GM23338 (cell line): Measurements from ENCODE around the gene PDGFC. TPM values are rescaled to one million over a fixed set of nuclear protein-coding genes. Genes with fewer than 3 reads are reported as not detected.

Source experiments
- ATAC-seq: fragments of 200-7000 bp; cut with Tn5 transposase; 3 replicates; pipeline ENCODE4 v1.9.1; 2020
- DNase-seq: peaks from one replicate; pipeline ENCODE4 v3.0.0-alpha.2; 2015; ENCODE audit warnings: low spot score
- H2AFZ ChIP-seq: fragments of 200-600 bp; sonication (generic); 2 replicates; pipeline ENCODE4 v1.8.0; 2016; ENCODE audit warnings: antibody characterized with exemption, mild to moderate bottlenecking, moderate library complexity
- H3F3A ChIP-seq: fragments of 200-600 bp; sonication (generic); replicated peaks from 2 replicates; pipeline ENCODE4 v1.8.0; 2017; ENCODE audit warnings: antibody characterized with exemption, mixed run types, low read depth
- H3K27ac ChIP-seq: fragments of 200-600 bp; sonication (generic); 2 replicates; pipeline ENCODE4 v1.6.1; 2016; ENCODE audit warnings: low read depth
- H3K27me3 ChIP-seq: fragments of 200-600 bp; sonication (generic); 2 replicates; pipeline ENCODE4 v1.8.0; 2016; ENCODE audit warnings: mild to moderate bottlenecking, mixed run types, moderate library complexity; ENCODE audit not compliant: insufficient read depth
- H3K36me3 ChIP-seq: fragments of 200-600 bp; sonication (generic); 2 replicates; pipeline ENCODE4 v1.8.0; 2016; ENCODE audit warnings: mild to moderate bottlenecking; ENCODE audit not compliant: insufficient read depth
- H3K4me1 ChIP-seq: fragments of 200-600 bp; sonication (generic); 2 replicates; pipeline ENCODE4 v1.8.0; 2016; ENCODE audit warnings: mild to moderate bottlenecking, moderate library complexity; ENCODE audit not compliant: insufficient read depth
- H3K4me2 ChIP-seq: fragments of 200-600 bp; sonication (generic); 2 replicates; pipeline ENCODE4 v1.7.1; 2017; ENCODE audit warnings: mixed run types
- H3K4me3 ChIP-seq: fragments of 200-600 bp; sonication (generic); 2 replicates; pipeline ENCODE4 v1.6.1; 2016; ENCODE audit warnings: mixed run types
- H3K79me2 ChIP-seq: fragments of 200-600 bp; sonication (generic); replicated peaks from 2 replicates; pipeline ENCODE4 v1.8.0; 2017; ENCODE audit warnings: mild to moderate bottlenecking; ENCODE audit not compliant: insufficient read depth
- H3K9me2 ChIP-seq: fragments of 200-600 bp; sonication (generic); 2 replicates; pipeline ENCODE4 v1.8.0; 2017; ENCODE audit not compliant: insufficient read depth
- H4K20me1 ChIP-seq: fragments of 200-600 bp; sonication (generic); replicated peaks from 2 replicates; pipeline ENCODE4 v1.8.0; 2017; ENCODE audit warnings: mild to moderate bottlenecking; ENCODE audit not compliant: insufficient read depth
- H3K27ac Mint-ChIP-seq: 2 replicates; pipeline ENCODE4 v1.8.0; 2020; ENCODE audit warnings: inconsistent platforms, mild to moderate bottlenecking, moderate library complexity, mixed read lengths
- H3K27me3 Mint-ChIP-seq: 3 replicates; pipeline ENCODE4 v1.8.0; 2022; ENCODE audit warnings: low read depth, mild to moderate bottlenecking, moderate library complexity, mixed read lengths, inconsistent platforms; ENCODE audit not compliant: insufficient read depth, poor library complexity
- H3K36me3 Mint-ChIP-seq: 3 replicates; pipeline ENCODE4 v1.8.0; 2021; ENCODE audit warnings: low read depth, mild to moderate bottlenecking, inconsistent platforms, moderate library complexity, mixed read lengths
- H3K4me1 Mint-ChIP-seq: 3 replicates; pipeline ENCODE4 v1.8.0; 2020; ENCODE audit warnings: mild to moderate bottlenecking, inconsistent platforms, mixed read lengths
- H3K4me3 Mint-ChIP-seq: 3 replicates; pipeline ENCODE4 v1.8.0; 2021; ENCODE audit warnings: moderate library complexity, mild to moderate bottlenecking, inconsistent platforms, mixed read lengths
- H3K9me3 Mint-ChIP-seq: 3 replicates; pipeline ENCODE4 v1.8.0; 2020; ENCODE audit warnings: moderate library complexity, mild to moderate bottlenecking, inconsistent platforms, mixed read lengths
- CREB1 ChIP-seq: fragments of 250-450 bp; sonication (Bioruptor Pico); IDR thresholded peaks from 2 replicates; pipeline ENCODE4 v1.5.0; 2020; ENCODE audit warnings: low read depth, mild to moderate bottlenecking, moderate library complexity
- EZH2 ChIP-seq: fragments of 200-600 bp; sonication (generic); IDR thresholded peaks from one replicate; pipeline ENCODE4 v1.8.0; 2017; ENCODE audit warnings: antibody characterized with exemption, mild to moderate bottlenecking, low read depth; ENCODE audit not compliant: unreplicated experiment
- EZH2phosphoT487 ChIP-seq: fragments of 200-600 bp; sonication (generic); IDR thresholded peaks from one replicate; pipeline ENCODE4 v1.8.1; 2018; ENCODE audit warnings: antibody characterized with exemption; ENCODE audit not compliant: unreplicated experiment
- JUNB ChIP-seq: IDR thresholded peaks from one replicate; pipeline ENCODE4 v1.6.1; 2016; ENCODE audit warnings: antibody characterized with exemption; ENCODE audit not compliant: unreplicated experiment
- POLR2AphosphoS5 ChIP-seq: IDR thresholded peaks from 2 replicates; pipeline ENCODE4 v1.6.1; 2016; ENCODE audit warnings: antibody characterized with exemption, low read depth
- REST ChIP-seq: IDR thresholded peaks from one replicate; pipeline ENCODE4 v1.6.1; 2018; ENCODE audit warnings: antibody characterized with exemption; ENCODE audit not compliant: unreplicated experiment
- ZNF114 ChIP-seq: fragments of 250-450 bp; sonication (Bioruptor Pico); IDR thresholded peaks from 2 replicates; pipeline ENCODE4 v1.5.0; 2020; ENCODE audit warnings: mild to moderate bottlenecking, moderate library complexity
- ZNF331 ChIP-seq: fragments of 250-450 bp; sonication (Bioruptor Pico); IDR thresholded peaks from 2 replicates; pipeline ENCODE4 v1.5.0; 2020; ENCODE audit warnings: low read depth, mild to moderate bottlenecking, moderate library complexity
- polyA plus RNA-seq: library from polyadenylated mRNA; unstranded; fragments of >200 nt; fragmentation: Nextera tagmentation; extraction: Ambion mirVana; gene quantifications from 2 replicates; pipeline ENCODE4 v1.2.1, GENCODE V29; 2016
- total RNA-seq: library from RNA; depleted of rRNA; stranded (reverse); fragments of >200 nt; shearing (Covaris generic); gene quantifications from 2 replicates; pipeline ENCODE4 v1.2.3, GENCODE V29; 2014
- TF ChIP-seq, protein P1 (sequence below), 2 experiments: fragments of 200-600 bp in 1 of 2; sonication (generic) in 1 of 2; conservative IDR thresholded peaks; 2 replicates each; pipeline versions ENCODE4 v1.5.1 to v1.6.1; 2016 to 2017; ENCODE audit warnings: antibody characterized with exemption in 2 of 2, low read depth in 2 of 2, mild to moderate bottlenecking in 2 of 2, moderate library complexity in 1 of 2
- TF ChIP-seq, protein P2 (sequence below): fragments of 250-450 bp; sonication (Bioruptor Pico); IDR thresholded peaks from 2 replicates; pipeline ENCODE4 v1.5.0; 2020; ENCODE audit warnings: mild to moderate bottlenecking, moderate library complexity

Gene PDGFC
- total and polyA plus RNA-seq, 2 experiments from 2014 or later = 1.3 to 3.4 TPM

DNA sequence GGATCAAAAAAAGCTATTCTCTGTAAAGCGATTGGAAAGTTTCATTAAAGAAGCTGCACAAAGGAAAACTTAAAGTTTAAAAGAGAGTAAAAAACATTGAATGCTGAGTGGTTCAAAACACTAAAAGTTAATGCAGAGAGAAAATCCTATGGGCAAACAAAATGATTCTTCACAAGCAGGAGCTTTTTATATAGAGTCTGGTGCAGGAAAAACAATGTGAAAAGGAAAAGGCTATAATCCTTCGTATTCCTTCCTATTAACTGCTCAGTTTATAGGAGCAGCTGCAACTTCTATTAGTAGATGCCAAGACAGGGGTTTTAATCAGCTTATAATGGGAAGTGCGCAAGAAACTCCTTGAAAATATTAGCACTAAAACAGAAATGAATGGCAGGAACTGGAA, 100.7 kb downstream of the PDGFC start (continued):
- TF ChIP-seq REST (no peak), EZH2 (no peak), JUNB (no peak), POLR2AphosphoS5 (no peak)
- TF ChIP-seq, protein P1, sequence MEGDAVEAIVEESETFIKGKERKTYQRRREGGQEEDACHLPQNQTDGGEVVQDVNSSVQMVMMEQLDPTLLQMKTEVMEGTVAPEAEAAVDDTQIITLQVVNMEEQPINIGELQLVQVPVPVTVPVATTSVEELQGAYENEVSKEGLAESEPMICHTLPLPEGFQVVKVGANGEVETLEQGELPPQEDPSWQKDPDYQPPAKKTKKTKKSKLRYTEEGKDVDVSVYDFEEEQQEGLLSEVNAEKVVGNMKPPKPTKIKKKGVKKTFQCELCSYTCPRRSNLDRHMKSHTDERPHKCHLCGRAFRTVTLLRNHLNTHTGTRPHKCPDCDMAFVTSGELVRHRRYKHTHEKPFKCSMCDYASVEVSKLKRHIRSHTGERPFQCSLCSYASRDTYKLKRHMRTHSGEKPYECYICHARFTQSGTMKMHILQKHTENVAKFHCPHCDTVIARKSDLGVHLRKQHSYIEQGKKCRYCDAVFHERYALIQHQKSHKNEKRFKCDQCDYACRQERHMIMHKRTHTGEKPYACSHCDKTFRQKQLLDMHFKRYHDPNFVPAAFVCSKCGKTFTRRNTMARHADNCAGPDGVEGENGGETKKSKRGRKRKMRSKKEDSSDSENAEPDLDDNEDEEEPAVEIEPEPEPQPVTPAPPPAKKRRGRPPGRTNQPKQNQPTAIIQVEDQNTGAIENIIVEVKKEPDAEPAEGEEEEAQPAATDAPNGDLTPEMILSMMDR (conservative IDR thresholded peaks at IDR 0.05; ENCODE audit: low read depth in 2 of 2) = no peak

DNA sequence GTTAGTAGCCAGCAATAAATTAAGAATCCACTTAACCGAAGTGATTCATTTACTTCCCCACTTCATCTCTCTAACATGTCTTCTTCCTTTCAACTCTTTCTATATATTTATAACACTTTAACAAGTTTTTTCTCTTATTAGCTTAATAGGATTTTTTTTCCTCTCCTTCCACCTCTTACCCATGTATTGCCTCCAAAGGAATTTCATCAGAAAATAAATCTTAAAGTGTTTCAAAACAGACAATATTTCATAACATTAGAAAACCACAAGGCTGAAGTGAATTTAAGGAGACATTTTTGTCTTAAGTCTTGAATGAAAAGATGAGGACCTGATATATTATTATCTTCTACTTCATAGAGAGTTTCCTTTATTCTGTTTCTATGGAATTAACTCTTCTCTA, 101.5 kb downstream of the PDGFC start:
- H3K36me3 Mint-ChIP-seq = no peaks in the 10 kb centered on the region
- H3K4me2 ChIP-seq = no peak overlapping the region
- H3K4me3 ChIP-seq = no peak overlapping the region
- no peaks in the 10 kb centered on the region for H3F3A ChIP-seq
- H3K27ac ChIP-seq = no peak overlapping the region
- H3K27ac Mint-ChIP-seq = no peak overlapping the region
- no peaks in the 10 kb centered on the region for H3K4me1 ChIP-seq
- H4K20me1 ChIP-seq = no peaks in the 10 kb centered on the region
- H3K79me2 ChIP-seq = no peaks in the 10 kb centered on the region
- H3K27me3 ChIP-seq = no peaks in the 10 kb centered on the region
- DNase-seq = no peak
- ATAC-seq = no peak
- no peaks in the 10 kb centered on the region for H3K9me3 Mint-ChIP-seq
- H3K4me3 Mint-ChIP-seq = no peak overlapping the region
- H3K36me3 ChIP-seq = no peaks in the 10 kb centered on the region
- no peaks in the 10 kb centered on the region for H3K4me1 Mint-ChIP-seq
- no peaks in the 10 kb centered on the region for H3K9me2 ChIP-seq
- no peaks in the 10 kb centered on the region for H3K27me3 Mint-ChIP-seq
- no peak overlapping the region for H2AFZ ChIP-seq
- no peak for TF ChIP-seq ZNF114 (CRISPR knock-in tag)
- no peak for TF ChIP-seq JUNB
- TF ChIP-seq EZH2 = no peak
- TF ChIP-seq ZNF331 = no peak
- TF ChIP-seq, protein P1 (conservative IDR thresholded peaks at IDR 0.05; ENCODE audit: low read depth in 2 of 2) = no peak
- no peak for TF ChIP-seq POLR2AphosphoS5
- no peak for TF ChIP-seq EZH2phosphoT487
- no peak for TF ChIP-seq CREB1
- TF ChIP-seq, protein P2, sequence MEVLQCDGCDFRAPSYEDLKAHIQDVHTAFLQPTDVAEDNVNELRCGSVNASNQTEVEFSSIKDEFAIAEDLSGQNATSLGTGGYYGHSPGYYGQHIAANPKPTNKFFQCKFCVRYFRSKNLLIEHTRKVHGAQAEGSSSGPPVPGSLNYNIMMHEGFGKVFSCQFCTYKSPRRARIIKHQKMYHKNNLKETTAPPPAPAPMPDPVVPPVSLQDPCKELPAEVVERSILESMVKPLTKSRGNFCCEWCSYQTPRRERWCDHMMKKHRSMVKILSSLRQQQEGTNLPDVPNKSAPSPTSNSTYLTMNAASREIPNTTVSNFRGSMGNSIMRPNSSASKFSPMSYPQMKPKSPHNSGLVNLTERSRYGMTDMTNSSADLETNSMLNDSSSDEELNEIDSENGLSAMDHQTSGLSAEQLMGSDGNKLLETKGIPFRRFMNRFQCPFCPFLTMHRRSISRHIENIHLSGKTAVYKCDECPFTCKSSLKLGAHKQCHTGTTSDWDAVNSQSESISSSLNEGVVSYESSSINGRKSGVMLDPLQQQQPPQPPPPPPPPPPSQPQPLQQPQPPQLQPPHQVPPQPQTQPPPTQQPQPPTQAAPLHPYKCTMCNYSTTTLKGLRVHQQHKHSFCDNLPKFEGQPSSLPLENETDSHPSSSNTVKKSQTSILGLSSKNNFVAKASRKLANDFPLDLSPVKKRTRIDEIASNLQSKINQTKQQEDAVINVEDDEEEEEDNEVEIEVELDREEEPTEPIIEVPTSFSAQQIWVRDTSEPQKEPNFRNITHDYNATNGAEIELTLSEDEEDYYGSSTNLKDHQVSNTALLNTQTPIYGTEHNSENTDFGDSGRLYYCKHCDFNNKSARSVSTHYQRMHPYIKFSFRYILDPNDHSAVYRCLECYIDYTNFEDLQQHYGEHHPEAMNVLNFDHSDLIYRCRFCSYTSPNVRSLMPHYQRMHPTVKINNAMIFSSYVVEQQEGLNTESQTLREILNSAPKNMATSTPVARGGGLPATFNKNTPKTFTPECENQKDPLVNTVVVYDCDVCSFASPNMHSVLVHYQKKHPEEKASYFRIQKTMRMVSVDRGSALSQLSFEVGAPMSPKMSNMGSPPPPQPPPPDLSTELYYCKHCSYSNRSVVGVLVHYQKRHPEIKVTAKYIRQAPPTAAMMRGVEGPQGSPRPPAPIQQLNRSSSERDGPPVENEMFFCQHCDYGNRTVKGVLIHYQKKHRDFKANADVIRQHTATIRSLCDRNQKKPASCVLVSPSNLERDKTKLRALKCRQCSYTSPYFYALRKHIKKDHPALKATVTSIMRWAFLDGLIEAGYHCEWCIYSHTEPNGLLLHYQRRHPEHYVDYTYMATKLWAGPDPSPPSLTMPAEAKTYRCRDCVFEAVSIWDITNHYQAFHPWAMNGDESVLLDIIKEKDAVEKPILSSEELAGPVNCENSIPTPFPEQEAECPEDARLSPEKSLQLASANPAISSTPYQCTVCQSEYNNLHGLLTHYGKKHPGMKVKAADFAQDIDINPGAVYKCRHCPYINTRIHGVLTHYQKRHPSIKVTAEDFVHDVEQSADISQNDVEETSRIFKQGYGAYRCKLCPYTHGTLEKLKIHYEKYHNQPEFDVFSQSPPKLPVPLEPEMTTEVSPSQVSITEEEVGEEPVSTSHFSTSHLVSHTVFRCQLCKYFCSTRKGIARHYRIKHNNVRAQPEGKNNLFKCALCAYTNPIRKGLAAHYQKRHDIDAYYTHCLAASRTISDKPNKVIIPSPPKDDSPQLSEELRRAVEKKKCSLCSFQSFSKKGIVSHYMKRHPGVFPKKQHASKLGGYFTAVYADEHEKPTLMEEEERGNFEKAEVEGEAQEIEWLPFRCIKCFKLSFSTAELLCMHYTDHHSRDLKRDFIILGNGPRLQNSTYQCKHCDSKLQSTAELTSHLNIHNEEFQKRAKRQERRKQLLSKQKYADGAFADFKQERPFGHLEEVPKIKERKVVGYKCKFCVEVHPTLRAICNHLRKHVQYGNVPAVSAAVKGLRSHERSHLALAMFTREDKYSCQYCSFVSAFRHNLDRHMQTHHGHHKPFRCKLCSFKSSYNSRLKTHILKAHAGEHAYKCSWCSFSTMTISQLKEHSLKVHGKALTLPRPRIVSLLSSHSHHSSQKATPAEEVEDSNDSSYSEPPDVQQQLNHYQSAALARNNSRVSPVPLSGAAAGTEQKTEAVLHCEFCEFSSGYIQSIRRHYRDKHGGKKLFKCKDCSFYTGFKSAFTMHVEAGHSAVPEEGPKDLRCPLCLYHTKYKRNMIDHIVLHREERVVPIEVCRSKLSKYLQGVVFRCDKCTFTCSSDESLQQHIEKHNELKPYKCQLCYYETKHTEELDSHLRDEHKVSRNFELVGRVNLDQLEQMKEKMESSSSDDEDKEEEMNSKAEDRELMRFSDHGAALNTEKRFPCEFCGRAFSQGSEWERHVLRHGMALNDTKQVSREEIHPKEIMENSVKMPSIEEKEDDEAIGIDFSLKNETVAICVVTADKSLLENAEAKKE (CRISPR knock-in tag) = no peak
